ENCODE results near the gene GXYLT1. TPM values are rescaled to one million over a fixed set of nuclear protein-coding genes. Genes with fewer than 3 reads are reported as not detected.
"Not testable (repeated sequence)": the region's sequence is repeated elsewhere in the genome, so short reads cannot be mapped to it uniquely, and the experiment has no call there.

GXYLT1 gene
- total and polyA plus RNA-seq, 11 donors, result 1.4 to 8.3 (median 4.8) TPM

- Histone ChIP-seq H3K27ac (no peak overlapping the region), H3K4me1 (peaks cover 0 to 2% (median 0%) of the 10 kb centered on the region in 12 donors), H3K36me3 (no peaks in the 10 kb centered on the region), H3K9me3 (no peaks in the 10 kb centered on the region), H3K27me3 (no peaks in the 10 kb centered on the region), H3K4me3 (no peak overlapping the region)
- no peak for DNase-seq
- WGBS, 4 donors, result 72 to 82% (median 76%) methylated on average over 4 of the region's 4 CpGs
- TF ChIP-seq POLR2A (IDR thresholded peaks at IDR 0.05), result no peak
- no peak for TF ChIP-seq CTCF (IDR thresholded peaks at IDR 0.05)
- no peak for ATAC-seq
- intact Hi-C loops (cut with DNase I), result no loop called here
These were observed 74.6 kb downstream of the GXYLT1 start for GRCh38 chr12:42070036-42070435.

GRCh38 chr12:42059127-42059526 lies 85.5 kb downstream of the GXYLT1 start:
- H3K36me3 ChIP-seq, result no peaks in the 10 kb centered on the region
- H3K27me3 ChIP-seq, result no peaks in the 10 kb centered on the region
- intact Hi-C loops (cut with DNase I), result no loop called here
- H3K4me1 ChIP-seq, result no peaks in the 10 kb centered on the region
- no peak overlapping the region for H3K27ac ChIP-seq
- peaks cover 0 to 10% (median 0%) of the 10 kb centered on the region in 12 donors for H3K9me3 ChIP-seq
- no peak for TF ChIP-seq CTCF (IDR thresholded peaks at IDR 0.05)
- no peak for TF ChIP-seq POLR2A (IDR thresholded peaks at IDR 0.05)
- ATAC-seq, result no peak
- no peak overlapping the region for H3K4me3 ChIP-seq
- no peak for DNase-seq

GRCh38 chr12:42056130-42056529 lies 88.5 kb downstream of the GXYLT1 start:
- TF ChIP-seq CTCF (IDR thresholded peaks at IDR 0.05) (no peak), POLR2A (IDR thresholded peaks at IDR 0.05) (no peak)
- H3K4me3 ChIP-seq, result no peak overlapping the region
- H3K36me3 ChIP-seq, result no peaks in the 10 kb centered on the region
- H3K4me1 ChIP-seq, result no peaks in the 10 kb centered on the region
- DNase-seq (no peak), ATAC-seq (peak in 1 of 4 donors; percentile 39)
- 79 to 86% (median 80%) methylated on average over 3 of the region's 3 CpGs for WGBS, 4 donors
- peaks cover 0 to 6% (median 0%) of the 10 kb centered on the region in 12 donors for H3K9me3 ChIP-seq
- H3K27me3 ChIP-seq, result no peaks in the 10 kb centered on the region
- intact Hi-C loops (cut with DNase I), result no loop called here
- no peak overlapping the region for H3K27ac ChIP-seq

- Histone ChIP-seq H3K4me3 (no peak overlapping the region), H3K27me3 (no peaks in the 10 kb centered on the region), H3K9me3 (peaks cover 0 to 6% (median 0%) of the 10 kb centered on the region in 12 donors), H3K27ac (no peak overlapping the region), H3K4me1 (no peaks in the 10 kb centered on the region), H3K36me3 (no peaks in the 10 kb centered on the region)
- no peak for TF ChIP-seq POLR2A (IDR thresholded peaks at IDR 0.05)
- no peak for TF ChIP-seq CTCF (IDR thresholded peaks at IDR 0.05)
- intact Hi-C loops (cut with DNase I), result no loop called here
- WGBS, 4 donors, result 85 to 91% (median 86%) methylated on average over 2 of the region's 2 CpGs
- ATAC-seq (no peak), DNase-seq (no peak)
These were observed 91.2 kb downstream of the GXYLT1 start for GRCh38 chr12:42053456-42053855.

GRCh38 chr12:42048980-42049379 lies 95.7 kb downstream of the GXYLT1 start:
- H3K4me3 ChIP-seq; H3K27me3 ChIP-seq; ATAC-seq; H3K4me1 ChIP-seq; H3K27ac ChIP-seq; H3K36me3 ChIP-seq; intact Hi-C loops (cut with DNase I); DNase-seq: not testable (repeated sequence)
- 88 to 95% (median 92%) methylated on average over 6 to 8 of the region's 8 CpGs for WGBS, 4 donors
- H3K9me3 ChIP-seq, result peaks cover 0 to 17% (median 0%) of the 10 kb centered on the region in 12 donors

Data from heart left ventricle (tissue), 16 donors.